GM04504 (cell line): ENCODE results near the gene LBHD1.
"Not testable (repeated sequence)": the region's sequence is repeated elsewhere in the genome, so short reads cannot be mapped to it uniquely, and the experiment has no call there.

Experiments used
- DNase-seq: peaks from one replicate; pipeline ENCODE4 v3.0.0-alpha.2; 2012; ENCODE audit warnings: low read depth

The LBHD1 gene

DNA sequence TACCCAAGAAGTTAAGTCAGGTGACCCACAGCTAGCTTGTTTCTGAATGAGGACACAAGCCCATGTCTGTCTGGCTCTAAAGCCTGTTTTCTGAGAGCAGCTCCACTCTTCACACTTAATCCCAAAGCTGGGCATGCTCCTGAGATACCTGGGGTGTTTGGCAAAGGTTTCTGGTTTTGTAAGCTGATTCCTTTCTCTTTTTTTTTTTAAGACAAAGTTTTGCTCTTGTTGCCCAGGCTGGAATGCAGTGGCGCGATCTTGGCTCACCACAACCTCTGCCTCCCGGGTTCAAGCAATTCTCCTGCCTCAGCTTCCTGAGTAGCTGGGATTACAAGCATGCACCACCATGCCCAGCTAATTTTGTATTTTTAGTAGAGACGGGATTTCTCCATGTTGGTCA is 21.6 kb upstream of the LBHD1 start:
- DNase-seq = not testable (repeated sequence)

DNA sequence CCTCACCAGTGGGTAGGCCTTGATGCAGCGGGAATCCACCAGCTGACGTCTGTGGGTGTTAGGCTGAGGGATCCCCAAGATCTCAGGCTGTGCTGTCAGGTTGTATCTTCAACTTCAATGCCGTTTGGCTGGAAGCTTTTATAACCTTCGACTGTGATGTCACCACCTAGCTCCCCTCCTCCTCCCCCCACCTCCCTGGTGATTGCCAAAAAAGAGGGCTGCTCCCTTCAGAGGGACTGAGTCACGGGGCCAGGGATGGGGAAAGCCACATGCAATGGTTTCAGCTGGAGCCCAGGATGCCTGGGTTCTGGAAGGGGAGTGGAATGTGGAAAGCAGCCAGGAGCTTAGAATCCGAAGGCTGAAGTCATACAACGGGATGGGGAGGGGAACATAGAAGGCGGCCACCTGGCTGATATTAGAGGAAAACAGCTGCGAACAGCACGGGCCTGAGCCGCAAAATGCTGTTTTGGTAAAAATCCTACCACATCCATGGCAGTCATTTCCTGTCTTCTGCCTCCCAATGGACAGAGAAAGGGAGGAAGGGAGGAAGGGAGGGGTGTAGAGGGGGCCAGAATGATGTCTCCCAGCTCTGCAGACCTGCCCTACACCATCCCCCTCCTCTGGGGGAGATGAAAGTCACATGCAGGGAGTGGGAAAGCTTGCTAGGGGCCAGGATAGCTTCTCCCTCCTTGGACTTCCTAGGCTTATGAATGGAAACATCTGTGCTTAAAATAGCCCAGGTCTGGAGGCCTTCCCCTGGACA is 17.5 kb upstream of the LBHD1 start, which contains the start of gene LRRN4CL:
Gene LRRN4CL, minus strand, starts transcription at position 110 of the 763 bp plus-strand sequence. CDS start 1,022 bp downstream, outside the sequence.
- DNase-seq = peak; percentile 98

DNA sequence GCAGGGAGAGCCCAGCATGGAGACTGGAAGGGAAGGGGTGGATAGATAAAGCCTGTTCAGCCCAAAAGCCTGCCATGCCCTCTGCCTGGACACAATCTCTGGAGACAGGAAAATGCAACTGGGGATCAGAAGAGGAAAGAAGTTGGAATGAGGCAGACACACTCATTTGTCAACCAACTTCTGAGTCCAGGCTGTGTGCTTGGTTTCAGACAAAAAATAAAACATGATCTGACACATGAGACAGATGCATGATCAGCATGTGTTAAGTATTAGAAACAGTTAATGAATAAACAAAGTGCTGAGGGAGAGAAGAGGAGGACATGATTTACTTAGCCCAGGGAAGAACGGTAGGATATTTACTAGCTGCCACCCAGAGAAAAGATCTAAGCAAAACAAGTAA is 16.4 kb upstream of the LBHD1 start:
- no peak for DNase-seq

DNA sequence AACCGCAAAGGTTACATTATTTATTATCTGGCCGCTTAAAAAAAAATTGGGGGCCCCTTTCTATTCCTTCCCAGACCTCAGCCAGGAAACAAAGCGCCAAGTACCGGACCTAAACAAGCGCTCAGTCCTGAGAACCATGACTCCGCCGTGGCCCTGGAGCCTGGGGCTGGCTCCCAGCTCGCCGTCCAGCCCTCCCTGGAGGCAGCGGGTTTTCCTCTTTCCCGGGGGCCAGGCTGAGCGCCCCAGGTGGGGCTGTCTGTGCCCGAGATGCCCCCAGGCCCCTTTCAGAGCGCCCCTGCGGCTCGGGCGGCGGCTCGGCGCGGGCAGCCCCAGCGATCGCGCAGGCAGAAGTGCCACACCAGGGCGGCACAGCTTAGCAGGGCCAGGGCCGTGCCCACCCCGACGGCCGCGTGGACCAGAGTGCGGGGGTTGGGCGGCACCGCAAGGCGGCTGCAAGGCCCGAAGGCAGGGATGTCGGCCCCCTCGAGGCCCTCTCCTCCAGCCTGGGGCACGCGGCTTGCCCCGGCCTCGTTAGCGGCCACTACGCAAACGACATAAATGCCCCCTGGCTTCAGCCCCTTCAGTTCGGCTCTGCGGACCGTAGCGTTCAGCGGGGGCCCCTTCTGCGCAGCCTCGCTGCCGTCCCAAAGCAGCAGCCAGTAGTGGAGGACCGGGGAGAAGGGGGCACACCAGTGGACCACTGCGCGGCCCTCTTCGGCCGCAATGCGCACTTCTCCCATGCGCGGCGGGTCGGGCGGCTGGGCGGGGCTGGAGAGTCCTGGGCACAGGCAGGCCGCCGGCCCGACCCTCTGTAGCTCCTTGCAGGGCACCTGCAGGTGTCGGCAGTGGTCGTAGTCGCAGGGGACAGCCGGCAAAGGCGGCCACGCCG is 15.7 kb upstream of the LBHD1 start:
- DNase-seq = no peak

DNA sequence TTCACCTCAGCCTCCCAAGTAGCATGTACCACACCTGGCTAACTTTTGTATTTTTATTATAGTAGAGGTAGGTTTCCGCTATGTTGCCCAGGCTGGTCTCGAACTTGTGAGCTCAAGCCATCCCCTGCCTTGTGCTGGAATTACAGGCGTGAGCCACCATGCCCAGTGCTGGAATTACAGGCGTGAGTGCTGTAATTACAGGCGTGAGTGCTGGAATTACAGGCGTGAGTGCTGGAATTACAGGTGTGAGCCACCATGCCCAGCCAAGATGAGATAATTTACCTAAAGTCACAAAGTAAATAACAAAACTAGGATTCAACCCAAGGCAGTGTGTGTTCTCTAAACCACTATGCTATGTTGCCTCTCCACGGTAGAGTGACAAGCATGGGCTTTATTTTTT is 10.5 kb upstream of the LBHD1 start:
- DNase-seq = no peak

DNA sequence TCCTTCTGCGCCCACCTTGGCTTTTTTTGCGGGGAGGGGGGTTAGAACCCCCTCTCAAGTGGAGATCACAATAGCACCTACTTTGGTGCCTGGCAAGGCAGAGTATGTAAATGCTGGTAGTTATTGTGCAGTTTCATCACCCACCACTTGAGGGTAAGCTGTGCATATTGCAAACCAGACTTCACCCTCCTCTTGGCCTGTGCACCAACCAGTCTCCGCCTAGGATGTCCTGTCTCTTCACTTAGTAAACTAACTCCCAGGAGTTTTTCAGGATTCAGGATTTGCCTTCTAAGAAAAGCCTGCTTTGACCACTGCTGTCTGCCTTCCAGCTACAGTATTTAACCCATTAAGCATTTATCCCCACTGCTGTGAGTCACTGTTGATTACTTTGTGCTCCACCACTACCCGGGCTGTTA is 8.8 kb upstream of the LBHD1 start:
- DNase-seq = peak; percentile 65

DNA sequence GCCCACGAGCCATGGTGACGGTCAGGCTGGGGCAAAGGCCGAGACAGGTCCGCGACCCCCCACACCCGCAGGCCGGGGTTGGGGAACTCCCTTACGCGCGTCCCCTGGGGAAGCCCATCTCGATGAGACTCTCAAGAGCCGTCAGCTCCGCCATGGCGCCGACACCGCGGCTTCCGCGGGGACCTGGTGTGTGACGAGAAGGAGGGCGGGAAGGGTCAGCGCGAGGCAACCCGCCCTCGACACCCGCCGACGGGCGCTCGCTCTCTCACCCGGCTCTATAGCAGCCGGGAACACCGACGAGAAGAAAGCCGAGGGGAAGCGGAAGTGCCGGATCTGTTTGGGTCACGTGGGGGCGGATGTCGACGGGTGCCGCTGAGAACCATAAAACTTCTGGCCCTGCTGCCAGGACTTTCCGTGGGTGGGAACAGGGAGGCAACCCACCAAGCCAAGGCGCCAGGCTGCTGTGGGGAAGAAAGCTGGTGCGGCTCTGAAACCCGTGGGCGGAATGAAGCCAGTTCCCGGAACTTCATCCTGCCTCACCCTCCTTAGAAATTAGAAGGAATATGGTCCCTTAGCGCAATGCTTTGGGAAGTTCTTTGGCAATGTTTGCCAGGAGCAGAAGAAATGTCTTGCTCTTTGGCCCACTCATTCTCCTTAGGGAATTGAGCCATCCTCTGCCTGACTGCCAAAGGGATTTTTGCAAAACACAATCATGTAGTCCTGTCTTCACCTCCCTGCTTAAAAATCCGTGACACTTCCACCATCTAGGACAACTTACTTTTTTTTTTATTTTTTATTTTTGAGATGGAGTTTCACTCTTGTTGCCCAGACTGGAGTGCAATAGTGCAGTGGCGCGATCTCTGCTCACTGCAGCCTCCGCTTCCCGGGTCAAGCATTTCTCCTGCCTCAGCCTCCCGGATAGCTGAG is 7.0 kb upstream of the LBHD1 start, which contains the start of gene UBXN1:
Gene UBXN1, minus strand, starts transcription at position 304 of the 927 bp plus-strand sequence. Its CDS starts 150 bp downstream, at position 154.
- DNase-seq = peak; percentile 84

DNA sequence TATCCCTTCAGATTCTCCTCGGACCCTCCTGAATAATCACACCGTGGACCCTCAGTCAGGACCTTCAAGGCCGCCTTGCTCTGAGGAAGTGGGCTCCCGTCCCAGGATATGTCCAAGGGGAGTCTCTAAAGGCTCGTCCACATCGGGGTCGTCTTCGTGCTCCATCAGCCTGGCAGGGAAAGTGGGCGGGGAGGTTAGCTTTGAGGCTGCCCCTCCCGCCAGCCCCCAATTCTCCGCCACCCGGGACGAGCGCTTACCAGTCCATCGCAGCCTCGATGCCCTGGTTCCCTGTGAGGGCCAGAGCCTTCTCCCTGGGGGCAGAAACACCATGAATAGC is 6.3 kb upstream of the LBHD1 start:
- no peak for DNase-seq

DNA sequence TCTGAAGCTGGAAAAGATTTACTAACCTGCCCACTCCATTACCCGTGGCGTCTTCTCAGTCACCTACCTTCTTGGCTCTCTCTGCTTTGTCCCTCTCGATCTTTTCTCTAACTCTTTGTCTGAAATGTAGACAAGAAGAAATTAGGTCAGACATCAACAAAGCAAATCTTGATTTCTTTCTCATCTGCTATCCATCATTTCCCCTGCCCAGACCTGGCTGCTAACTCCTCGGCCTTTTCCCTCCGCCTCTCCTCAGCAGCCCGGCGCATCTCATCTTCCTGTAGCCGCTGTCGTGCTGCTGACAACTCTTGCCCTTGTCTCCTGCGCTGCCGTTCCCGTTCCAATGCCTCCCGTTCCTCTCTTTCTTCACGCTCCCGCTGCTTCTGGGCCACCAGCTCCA is 5.6 kb upstream of the LBHD1 start:
- DNase-seq = no peak

DNA sequence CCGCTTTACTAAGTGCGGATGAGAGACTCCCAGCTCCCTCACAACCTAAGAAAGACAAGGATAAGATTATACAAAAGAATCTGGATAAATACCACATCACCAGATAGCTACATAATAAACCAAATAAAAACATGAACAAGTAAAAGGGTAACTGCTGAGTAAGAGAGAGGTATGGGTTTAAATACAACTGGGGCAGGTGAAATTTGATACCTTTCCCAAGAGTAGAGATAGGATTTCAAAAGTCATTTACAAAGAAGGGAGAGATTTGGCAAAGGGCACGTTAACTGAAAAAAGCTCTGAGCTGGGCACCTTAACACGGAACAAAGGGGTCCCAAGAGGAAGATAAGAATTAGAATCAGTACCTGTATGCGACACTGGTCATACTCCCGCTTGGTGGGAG is 5.1 kb upstream of the LBHD1 start:
- no peak for DNase-seq

DNA sequence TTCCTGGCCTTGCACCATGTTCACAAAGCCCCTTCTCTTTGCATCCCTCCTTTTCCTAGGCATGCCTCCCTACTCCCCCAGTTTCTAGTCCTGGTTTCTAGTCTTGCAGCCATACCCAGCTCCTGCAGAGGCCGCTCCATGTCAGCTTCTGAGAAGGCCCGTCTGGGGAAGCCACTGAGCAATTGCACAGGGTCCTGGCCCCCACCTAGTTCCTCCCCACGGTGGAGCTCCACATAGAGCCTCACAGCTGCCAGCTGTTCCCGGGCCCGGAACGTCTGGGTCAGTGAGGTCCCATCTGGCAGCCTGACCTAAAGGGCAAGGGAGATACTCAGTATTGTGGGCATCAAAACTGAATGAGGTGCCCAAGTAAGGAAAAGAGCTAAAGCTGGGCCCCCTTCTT is 4.6 kb upstream of the LBHD1 start:
- DNase-seq = no peak

DNA sequence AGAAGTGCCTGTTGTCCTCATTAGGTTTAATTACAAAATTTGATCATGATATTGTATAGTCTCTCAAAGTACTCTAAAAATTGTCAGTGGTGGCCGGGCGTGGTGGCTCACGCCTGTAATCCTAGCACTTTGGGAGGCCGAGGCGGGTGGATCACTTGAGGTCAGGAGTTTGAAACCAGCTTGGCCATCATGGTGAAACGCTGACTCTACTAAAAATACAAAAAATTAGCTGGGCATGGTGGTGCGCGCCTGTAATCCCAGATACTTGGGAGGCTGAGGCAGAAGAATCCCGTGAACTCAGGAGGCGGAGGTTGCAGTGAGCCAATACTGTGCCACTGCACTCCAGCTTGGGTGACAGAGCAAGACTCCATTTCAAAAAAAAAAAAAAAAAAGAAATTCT is 3.3 kb upstream of the LBHD1 start:
- not testable (repeated sequence) for DNase-seq

DNA sequence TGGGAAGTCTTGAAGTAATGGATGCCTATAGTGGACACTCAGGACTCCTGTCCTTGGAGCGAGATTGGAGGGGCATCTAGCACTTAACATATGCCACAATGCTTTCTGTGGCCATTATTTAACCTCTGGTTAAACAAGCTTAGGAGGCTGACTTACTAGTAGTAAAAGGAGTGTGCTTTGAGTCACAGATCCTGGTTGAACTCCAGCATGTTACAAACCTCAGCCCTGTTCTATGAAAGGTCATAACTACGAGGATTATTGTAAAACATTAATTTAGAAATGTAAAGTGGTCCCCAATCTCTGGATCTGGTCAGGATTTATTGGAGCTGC is 1.1 kb upstream of the LBHD1 start:
- DNase-seq = no peak

DNA sequence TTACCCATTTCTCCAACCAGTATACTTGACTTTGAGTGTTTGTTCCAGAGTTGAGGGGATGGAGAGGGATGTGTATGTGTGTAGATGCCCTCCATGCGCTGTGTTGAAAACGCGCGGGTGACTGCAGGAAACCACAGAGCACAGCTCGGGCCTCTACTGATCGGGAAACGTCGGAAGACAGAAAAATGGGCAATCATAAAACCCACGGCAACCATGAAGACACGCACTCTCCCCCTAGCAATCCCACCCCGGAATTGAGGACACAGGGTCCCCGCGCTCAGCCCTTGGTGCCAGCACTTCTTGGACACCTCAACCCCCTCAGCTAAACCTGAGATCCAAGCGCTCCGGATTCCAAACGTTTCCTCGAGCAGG is 845 bp downstream of the LBHD1 start:
- no peak for DNase-seq

DNA sequence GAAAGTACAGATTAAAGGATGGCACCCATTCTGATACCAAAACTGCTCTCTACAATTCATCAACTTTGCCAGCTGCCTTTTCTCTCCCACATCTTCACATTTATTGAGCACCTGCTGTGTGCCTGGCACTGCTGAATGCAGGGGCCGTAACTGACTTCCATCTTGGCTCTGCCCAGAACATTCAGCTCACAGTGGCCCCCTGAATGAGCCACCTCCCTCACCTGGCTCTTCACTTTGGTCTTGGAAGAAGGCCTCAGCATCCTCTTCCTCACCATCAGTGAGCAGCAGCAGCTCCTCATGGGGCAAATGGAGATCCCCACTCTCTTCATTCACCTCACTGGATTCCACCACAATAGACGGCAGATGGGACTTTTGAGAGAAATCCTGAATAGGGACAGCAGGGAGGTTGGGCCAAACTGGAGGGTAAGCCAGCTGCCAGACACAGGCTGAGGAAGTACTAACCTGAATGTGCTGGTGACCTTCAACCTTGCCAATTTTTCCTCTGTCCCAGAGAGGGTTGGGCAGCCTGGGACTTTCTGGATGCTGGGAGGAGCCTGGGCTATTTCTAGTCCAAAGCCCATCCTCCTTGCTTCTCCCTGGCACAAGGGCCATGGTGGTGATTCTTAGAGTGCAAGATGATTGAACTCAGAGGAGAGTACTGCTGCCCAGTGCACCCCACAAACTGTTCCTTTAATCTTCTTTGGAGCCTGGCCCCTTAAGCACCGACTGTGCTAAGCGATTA is 2.5 kb downstream of the LBHD1 start:
- DNase-seq = no peak

DNA sequence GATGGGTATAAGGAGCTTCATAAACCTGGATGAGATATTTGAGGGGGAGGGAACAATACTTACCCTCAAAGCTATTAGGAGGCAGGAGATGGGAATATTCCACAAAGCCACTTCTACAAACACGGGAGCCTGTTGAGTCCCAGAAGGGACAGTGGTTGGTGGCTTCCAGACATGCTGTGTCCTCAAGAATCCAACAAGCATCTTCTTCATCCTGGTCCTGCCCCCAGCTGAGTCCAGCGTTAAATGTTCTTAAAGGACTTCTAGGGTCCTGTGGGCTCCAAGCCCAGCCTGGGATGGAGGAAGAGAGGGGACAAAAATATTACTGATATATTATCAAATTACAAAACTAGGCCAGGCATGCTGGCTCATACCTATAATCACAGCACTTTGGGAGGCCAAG is 4.6 kb downstream of the LBHD1 start:
- DNase-seq = no peak

DNA sequence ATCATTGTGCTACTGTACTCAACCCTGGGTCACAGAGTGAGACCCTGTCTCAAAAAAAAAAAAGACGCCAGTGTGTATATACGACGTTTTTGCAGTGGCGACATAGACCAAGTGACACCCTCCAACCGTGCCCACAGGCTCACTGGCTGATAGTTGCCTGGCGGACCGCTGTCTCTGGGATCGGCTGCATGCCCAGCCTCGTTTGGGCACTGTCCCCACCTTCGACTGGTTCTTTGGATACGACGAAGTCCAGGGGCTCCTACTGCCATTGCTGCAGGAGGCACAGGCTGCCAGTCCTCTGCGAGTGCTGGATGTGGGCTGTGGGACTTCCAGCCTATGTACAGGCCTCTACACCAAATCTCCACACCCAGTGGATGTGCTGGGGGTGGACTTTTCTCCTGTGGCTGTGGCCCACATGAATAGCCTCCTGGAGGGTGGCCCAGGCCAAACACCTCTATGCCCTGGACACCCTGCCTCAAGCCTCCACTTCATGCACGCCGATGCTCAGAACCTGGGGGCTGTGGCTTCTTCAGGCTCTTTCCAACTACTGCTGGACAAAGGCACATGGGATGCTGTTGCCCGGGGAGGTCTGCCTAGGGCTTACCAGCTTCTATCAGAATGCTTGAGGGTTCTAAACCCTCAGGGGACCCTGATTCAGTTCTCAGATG is 5.7 kb downstream of the LBHD1 start:
- no peak for DNase-seq

DNA sequence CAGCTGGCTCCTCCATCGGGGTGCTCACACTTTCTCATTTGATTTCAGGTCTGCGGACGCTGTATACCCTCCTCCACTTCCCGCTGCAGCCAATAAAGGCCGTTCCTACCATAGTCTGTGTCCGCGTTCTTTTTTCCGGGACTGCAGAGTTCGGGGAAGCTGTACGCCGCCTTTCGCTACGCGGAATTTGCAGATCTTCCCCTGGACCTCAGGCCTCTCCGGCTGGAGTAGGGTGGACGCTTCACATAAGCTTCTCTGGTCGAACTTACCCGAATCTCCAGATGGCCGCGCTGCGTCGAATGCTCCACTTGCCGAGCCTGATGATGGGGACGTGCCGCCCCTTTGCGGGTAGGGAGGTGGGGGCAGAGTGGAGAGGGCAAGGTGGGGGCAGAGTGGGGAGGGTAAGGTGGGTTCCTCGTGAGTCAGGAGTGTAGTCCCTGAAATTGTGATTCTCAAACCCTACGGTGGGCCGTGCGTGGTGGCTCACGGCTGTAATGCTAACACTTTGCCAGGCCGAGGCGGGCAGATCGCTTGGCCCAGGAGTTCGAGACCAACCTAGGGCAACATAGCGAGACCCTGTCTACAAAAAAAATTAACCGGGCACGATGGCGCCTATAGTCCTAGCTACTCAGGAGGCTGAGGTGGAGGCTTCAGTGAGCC is 6.3 kb downstream of the LBHD1 start:
- DNase-seq = no peak

DNA sequence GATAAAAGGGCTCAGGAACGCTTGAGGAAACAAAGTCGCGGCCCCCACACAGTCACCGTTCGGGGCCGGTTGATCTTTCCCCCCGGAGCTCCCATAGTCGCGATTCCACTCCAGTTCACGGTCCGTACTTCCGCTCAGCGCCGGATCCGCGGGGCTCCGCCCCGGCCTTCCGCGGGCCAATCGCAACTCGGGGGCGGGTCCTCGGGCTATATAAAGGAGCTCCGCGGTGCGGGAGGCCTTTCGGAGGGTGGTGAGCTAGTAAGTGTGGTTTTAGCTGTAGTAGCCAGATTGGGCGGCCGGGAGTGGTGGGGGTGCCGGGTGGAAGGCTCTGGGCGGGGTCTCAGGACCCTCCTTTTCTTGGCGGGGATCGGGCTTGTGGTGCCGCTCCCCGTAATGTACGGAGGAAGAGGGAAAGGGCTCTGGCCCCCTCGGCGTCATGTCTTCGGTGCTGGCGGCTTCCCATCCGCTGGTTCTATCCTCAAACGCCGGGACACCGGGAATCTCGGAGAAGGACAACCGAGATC is 6.9 kb downstream of the LBHD1 start, which contains the start of the genes C11orf98 and CSKMT:
Gene C11orf98, minus strand, starts transcription at position 136 of the 524 bp plus-strand sequence. Its CDS starts 41 bp downstream, at position 95.
Gene CSKMT, plus strand, starts transcription at position 238 of the 524 bp plus-strand sequence. CDS start 568 bp downstream, outside the sequence.
- peak; percentile 87 for DNase-seq
